Spleen (tissue), 11 donors: ENCODE results near the gene MACROD2. TPM values are rescaled to one million over a fixed set of nuclear protein-coding genes. Genes with fewer than 3 reads are reported as not detected.

Source experiments
- DNase-seq: peaks from one replicate; pipeline ENCODE4 v3.0.0-alpha.2; 2020
- H3K27ac ChIP-seq, 8 donors: fragments of 200-600 bp; sonication (generic) in 7 of 8; 1 replicate in 4 of 8; 2 replicates in 4 of 8; pipeline versions ENCODE4 v1.5.0 to v1.8.0; 2016 to 2021; ENCODE audit warnings: inconsistent platforms in 4 of 8, mild to moderate bottlenecking in 4 of 8, moderate library complexity in 1 of 8
- H3K27me3 ChIP-seq, 7 donors: fragments of 200-600 bp; sonication (generic) in 6 of 7; replicated peaks in 1 of 7; 1 replicate in 4 of 7; 2 replicates in 3 of 7; pipeline versions ENCODE4 v1.5.0 to v1.8.0; 2016 to 2021; ENCODE audit warnings: inconsistent platforms in 3 of 7, mild to moderate bottlenecking in 1 of 7
- H3K36me3 ChIP-seq, 6 donors: fragments of 200-600 bp; sonication (generic) in 5 of 6; 1 replicate in 4 of 6; 2 replicates in 2 of 6; pipeline versions ENCODE4 v1.5.0 to v1.8.0; 2016 to 2021; ENCODE audit warnings: inconsistent platforms in 2 of 6
- H3K4me1 ChIP-seq, 6 donors: fragments of 200-600 bp; sonication (generic) in 5 of 6; 1 replicate in 3 of 6; 2 replicates in 3 of 6; pipeline versions ENCODE4 v1.5.0 to v1.8.0; 2016 to 2021; ENCODE audit warnings: inconsistent platforms in 3 of 6
- H3K4me3 ChIP-seq, 8 donors: fragments of 200-600 bp; sonication (generic) in 7 of 8; 1 replicate in 4 of 8; 2 replicates in 4 of 8; pipeline versions ENCODE4 v1.5.0 to v1.8.0; 2016 to 2021; ENCODE audit warnings: inconsistent platforms in 4 of 8, mild to moderate bottlenecking in 4 of 8, moderate library complexity in 2 of 8
- H3K9me3 ChIP-seq, 8 donors: fragments of 200-600 bp; sonication (generic) in 7 of 8; 1 replicate in 4 of 8; 2 replicates in 4 of 8; pipeline versions ENCODE4 v1.5.0 to v1.8.0; 2016 to 2021; ENCODE audit warnings: inconsistent platforms in 4 of 8
- CTCF ChIP-seq, 11 experiments: fragments of 200-600 bp in 7 of 11; fragments of 450-650 bp in 4 of 11; sonication (generic) in 4 of 11; IDR thresholded peaks in 8 of 11; conservative IDR thresholded peaks in 3 of 11; 1 replicate in 7 of 11; 2 replicates in 4 of 11; pipeline versions ENCODE4 v1.4.0 to v1.8.0; 2016 to 2021; ENCODE audit warnings: antibody characterized with exemption in 11 of 11, inconsistent platforms in 4 of 11, mild to moderate bottlenecking in 1 of 11
- POLR2A ChIP-seq, 3 donors: fragments of 450-650 bp; IDR thresholded peaks; one replicate each; pipeline ENCODE4 v1.5.1; 2017; ENCODE audit warnings: antibody characterized with exemption in 3 of 3, mild to moderate bottlenecking in 1 of 3
- POLR2AphosphoS5 ChIP-seq, 3 donors: sonication (generic); formaldehyde crosslinking; IDR thresholded peaks; one replicate each; pipeline ENCODE4 v1.5.1; 2017; ENCODE audit warnings: antibody characterized with exemption in 3 of 3
- WGBS, 5 donors: extraction: QIAGEN DNeasy Blood & Tissue Kit in 3 of 5; methylation state at CpG; one replicate each; pipeline versions ENCODE4 v1.1.5 to v1.1.7; 2013 to 2018; 5-methylcytosine and 5-hydroxymethylcytosine counted together
- intact Hi-C: fragments of 100-400 bp; cut with DNase I; formaldehyde crosslinking; loops from one replicate; pipeline ENCODE4 v1.15.0; 2023; ENCODE audit warnings: low total_unique reads
- polyA plus RNA-seq, 3 donors: library from polyadenylated mRNA; stranded (reverse); fragments of 200-250 nt; gene quantifications; one replicate each; pipeline ENCODE4 v1.2.1, GENCODE V29; 2013
- total RNA-seq, 7 donors: library from RNA; depleted of rRNA in 3 of 7; stranded (reverse); fragments of >200 nt in 3 of 7; fragmentation: NEBNext Ultra II Directional in 4 of 7; extraction: Animal tissue kit (Norgen Biotek cat#: 25700) in 4 of 7; gene quantifications; one replicate each; pipeline versions ENCODE4 v1.1.0 to v1.2.1, GENCODE V29; 2016 to 2021
- donor health status: healthy with polysubstance abuse.
- donor health status: DM: no; HTN: no; CAD: no; lungs with moderate emphysema.
- donor health status: DM: no; HTN: no; CAD: no.
- donor health status: Bipolar disorder and iron deficiency.
- donor health status: healthy.
- donor health status: DM: no; HTN: no; CAD: no.
- donor health status: DM: yes; HTN: yes; CAD: no.

Gene MACROD2
- total and polyA plus RNA-seq, 10 donors: 1.5 to 4.7 (median 3.4) TPM

- TF ChIP-seq CTCF (IDR thresholded peaks at IDR 0.05 in 8 of 11, conservative IDR thresholded peaks at IDR 0.05 in 3 of 11) (no peak), POLR2A (IDR thresholded peaks at IDR 0.05) (no peak), POLR2AphosphoS5 (IDR thresholded peaks at IDR 0.05) (no peak)
- DNase-seq: no peak
- 86 to 95% (median 87%) methylated on average over 5 of the region's 5 CpGs for WGBS, 5 donors
Measured at GRCh38 chr20:15637546-15637945, 1642.2 kb downstream of the MACROD2 start.

DNA sequence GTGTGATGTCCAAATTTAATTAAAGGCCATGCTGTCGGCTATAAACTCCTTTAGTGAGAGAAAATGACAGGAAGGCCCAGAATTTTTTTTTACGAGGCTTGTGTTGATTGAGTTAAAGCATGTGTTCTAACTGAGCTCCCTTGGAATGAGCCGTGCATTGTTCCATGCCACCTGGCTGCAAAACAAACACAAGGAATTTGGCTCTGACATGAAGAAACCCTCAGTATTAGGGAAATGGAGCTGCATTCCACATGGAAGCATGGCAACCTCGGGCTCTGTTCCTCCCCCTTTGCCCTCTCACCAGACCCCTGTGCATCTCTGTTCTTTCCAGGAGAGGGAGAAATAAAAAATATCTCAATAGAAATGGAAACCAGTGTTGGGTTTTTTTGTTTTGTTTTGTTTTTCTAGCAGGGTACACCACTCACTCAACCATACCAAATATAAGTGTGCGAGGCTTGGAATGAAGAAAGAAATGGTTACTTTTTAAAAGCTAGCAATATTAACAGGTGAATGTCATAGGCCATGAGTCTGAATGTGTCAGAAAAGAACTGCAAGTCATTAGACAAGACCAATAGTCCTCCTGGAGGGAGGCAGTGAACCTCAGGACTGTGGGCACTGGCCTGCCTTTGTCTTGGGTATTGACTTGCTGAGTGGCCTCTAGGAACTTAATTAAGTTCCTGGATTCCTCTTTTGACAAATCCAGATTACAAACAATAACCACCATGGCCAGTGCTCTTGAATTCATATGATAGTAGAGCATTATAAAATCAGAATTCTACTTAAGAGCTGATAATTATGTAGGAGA lies 1642.8 kb downstream of the MACROD2 start:
- no peaks in the 10 kb centered on the region for H3K27me3 ChIP-seq
- H3K27ac ChIP-seq: no peak overlapping the region
- intact Hi-C loops: no loop called here
- no peak overlapping the region for H3K4me3 ChIP-seq
- WGBS, 5 donors: 60 to 76% (median 65%) methylated on average over 5 of the region's 5 CpGs
- no peaks in the 10 kb centered on the region for H3K4me1 ChIP-seq
- H3K9me3 ChIP-seq: no peaks in the 10 kb centered on the region
- DNase-seq: no peak
- H3K36me3 ChIP-seq: no peaks in the 10 kb centered on the region
- TF ChIP-seq POLR2AphosphoS5 (IDR thresholded peaks at IDR 0.05) (no peak), CTCF (IDR thresholded peaks at IDR 0.05 in 8 of 11, conservative IDR thresholded peaks at IDR 0.05 in 3 of 11) (no peak), POLR2A (IDR thresholded peaks at IDR 0.05) (no peak)

More at GRCh38 chr20:15637546-15637945, 1642.2 kb downstream of the MACROD2 start:
- no peaks in the 10 kb centered on the region for H3K36me3 ChIP-seq
- no peak overlapping the region for H3K27ac ChIP-seq
- intact Hi-C loops: no loop called here
- no peaks in the 10 kb centered on the region for H3K4me1 ChIP-seq
- H3K27me3 ChIP-seq: no peaks in the 10 kb centered on the region
- no peak overlapping the region for H3K4me3 ChIP-seq
- H3K9me3 ChIP-seq: no peaks in the 10 kb centered on the region

- Histone ChIP-seq H3K27me3 (no peaks in the 10 kb centered on the region), H3K27ac (no peak overlapping the region), H3K9me3 (no peaks in the 10 kb centered on the region), H3K4me3 (no peak overlapping the region), H3K36me3 (no peaks in the 10 kb centered on the region), H3K4me1 (no peaks in the 10 kb centered on the region)
- intact Hi-C loops: no loop called here
- 83 to 96% (median 91%) methylated on average over 5 of the region's 5 CpGs for WGBS, 5 donors
- TF ChIP-seq CTCF (IDR thresholded peaks at IDR 0.05 in 8 of 11, conservative IDR thresholded peaks at IDR 0.05 in 3 of 11) (no peak), POLR2A (IDR thresholded peaks at IDR 0.05) (no peak), POLR2AphosphoS5 (IDR thresholded peaks at IDR 0.05) (no peak)
- DNase-seq: no peak
Measured at GRCh38 chr20:15638816-15639215, 1643.5 kb downstream of the MACROD2 start.

- Histone ChIP-seq H3K9me3 (no peaks in the 10 kb centered on the region), H3K27ac (no peak overlapping the region), H3K4me3 (no peak overlapping the region), H3K4me1 (no peaks in the 10 kb centered on the region), H3K36me3 (no peaks in the 10 kb centered on the region), H3K27me3 (no peaks in the 10 kb centered on the region)
- intact Hi-C loops: no loop called here
- WGBS, 5 donors: 71 to 97% (median 82%) methylated on average over 1 of the region's 1 CpG
- no peak for TF ChIP-seq POLR2A (IDR thresholded peaks at IDR 0.05)
- no peak for DNase-seq
Measured at GRCh38 chr20:15639839-15640238, 1644.5 kb downstream of the MACROD2 start.
